Activated T-cell treated with anti-CD3 and anti-CD28 coated beads for 24 hours (primary cell): ENCODE data around the gene CLEC16A.

Source experiments
- DNase-seq: peaks from one replicate; pipeline ENCODE4 v3.0.0-alpha.2; 2020; ENCODE audit warnings: low read depth

The CLEC16A gene

GRCh38 chr16:11162586-11163268 lies 218.4 kb downstream of the CLEC16A start:
- no peak for DNase-seq

- DNase-seq = no peak
Observed at GRCh38 chr16:11163761-11164261, 219.4 kb downstream of the CLEC16A start.

GRCh38 chr16:11164482-11165270 lies 220.3 kb downstream of the CLEC16A start:
- no peak for DNase-seq

GRCh38 chr16:11165349-11165748 lies 221.0 kb downstream of the CLEC16A start:
- DNase-seq = no peak

- no peak for DNase-seq
Observed at GRCh38 chr16:11165894-11166665, 221.7 kb downstream of the CLEC16A start.

GRCh38 chr16:11167581-11167980 lies 223.2 kb downstream of the CLEC16A start:
- DNase-seq = no peak

- no peak for DNase-seq
Observed at GRCh38 chr16:11168386-11169051, 224.2 kb downstream of the CLEC16A start.

GRCh38 chr16:11169641-11170040 lies 225.3 kb downstream of the CLEC16A start:
- DNase-seq = no peak

- no peak for DNase-seq
Observed at GRCh38 chr16:11170201-11170600, 225.8 kb downstream of the CLEC16A start.

GRCh38 chr16:11170696-11171447 lies 226.5 kb downstream of the CLEC16A start:
- DNase-seq = no peak

- DNase-seq = no peak
Observed at GRCh38 chr16:11171448-11171709, 227.0 kb downstream of the CLEC16A start.

- DNase-seq = no peak
Observed at GRCh38 chr16:11171757-11172299, 227.5 kb downstream of the CLEC16A start.

GRCh38 chr16:11173426-11173825 lies 229.1 kb downstream of the CLEC16A start:
- no peak for DNase-seq

- no peak for DNase-seq
Observed at GRCh38 chr16:11174141-11174540, 229.8 kb downstream of the CLEC16A start.

GRCh38 chr16:11175106-11175786 lies 230.9 kb downstream of the CLEC16A start:
- no peak for DNase-seq

- DNase-seq = peak; percentile 32
Observed at GRCh38 chr16:11175787-11176341, 231.5 kb downstream of the CLEC16A start.

- DNase-seq = no peak
Observed at GRCh38 chr16:11177578-11178160, 233.3 kb downstream of the CLEC16A start.

- no peak for DNase-seq
Observed at GRCh38 chr16:11178424-11178823, 234.1 kb downstream of the CLEC16A start.

GRCh38 chr16:11179574-11179973 lies 235.2 kb downstream of the CLEC16A start:
- DNase-seq = no peak

- DNase-seq = no peak
Observed at GRCh38 chr16:11180489-11180888, 236.1 kb downstream of the CLEC16A start.
